Stimulated activated CD8-positive, alpha-beta memory T cell treated with anti-CD3 and anti-CD28 coated beads, Interleukin-2, amount 100 ng/mL, for 1 hour (primary cell): ENCODE measurements around the gene ZBTB20.

ENCODE experiments used
- DNase-seq, 2 donors: peaks; one replicate each; pipeline ENCODE4 v3.0.0-alpha.2; 2020; ENCODE audit warnings: low read depth in 2 of 2

ZBTB20 gene

DNA sequence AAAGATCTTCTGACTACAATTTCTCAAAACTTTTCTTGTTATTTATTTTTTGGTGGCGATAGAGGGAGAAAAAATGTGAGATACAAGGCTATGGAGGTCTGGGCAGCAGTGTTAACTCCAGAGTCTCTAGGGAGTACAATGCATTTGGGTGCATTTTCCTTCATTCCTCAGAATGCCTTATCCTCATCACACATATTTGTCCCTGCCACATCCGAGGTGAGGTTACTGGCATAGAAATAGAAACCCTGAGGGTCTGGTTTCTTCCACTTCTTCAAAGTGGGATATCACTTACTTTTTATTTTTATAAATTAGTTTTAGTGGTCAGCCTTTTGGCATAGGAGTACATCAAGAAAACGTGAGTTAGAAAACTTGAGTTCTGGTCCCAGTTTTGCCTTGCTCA is 702.9 kb downstream of the ZBTB20 start:
- DNase-seq: no peak

DNA sequence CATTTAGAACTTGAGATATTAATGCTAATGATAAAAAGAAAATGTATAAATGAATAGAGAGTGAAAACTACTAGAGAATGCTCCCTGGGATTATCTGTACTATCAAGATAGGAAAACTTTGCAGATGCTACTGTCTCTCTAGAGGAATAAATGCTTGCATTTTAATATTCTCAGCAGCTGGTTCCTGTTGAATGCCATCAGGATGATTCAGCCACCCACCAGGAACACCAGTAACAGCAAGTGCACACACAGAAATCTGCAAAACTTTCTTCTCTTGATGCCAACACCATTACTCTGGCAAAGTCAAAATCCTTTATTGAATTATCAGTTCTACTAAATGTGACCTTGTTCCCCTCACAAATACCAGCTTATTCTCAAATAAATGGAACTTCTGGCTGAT is 704.8 kb downstream of the ZBTB20 start:
- no peak for DNase-seq

DNA sequence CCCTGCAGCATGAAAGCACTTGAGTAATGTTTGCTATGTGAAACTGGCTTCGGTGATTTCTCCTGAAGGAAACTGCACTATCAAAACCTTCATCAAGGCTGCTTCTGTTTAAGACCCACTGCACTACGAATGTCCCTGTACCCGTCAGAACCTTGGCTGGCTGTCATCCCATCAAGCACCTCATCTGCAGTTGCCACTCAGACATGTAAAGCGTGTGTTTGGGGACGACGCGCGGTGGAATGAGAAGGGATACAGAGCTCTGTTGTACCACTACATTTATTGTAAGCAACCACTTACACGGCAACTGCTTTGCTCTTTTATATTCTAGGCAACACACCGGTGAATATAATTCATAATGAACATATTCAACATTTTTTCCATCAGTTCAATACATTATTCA is 705.7 kb downstream of the ZBTB20 start:
- no peak for DNase-seq

- DNase-seq: no peak
These were observed 706.4 kb downstream of the ZBTB20 start for GRCh38 chr3:114440700-114441099.

GRCh38 chr3:114439284-114439683 is 707.8 kb downstream of the ZBTB20 start:
- DNase-seq: no peak

- no peak for DNase-seq
These were observed 709.2 kb downstream of the ZBTB20 start for GRCh38 chr3:114437897-114438296.

DNA sequence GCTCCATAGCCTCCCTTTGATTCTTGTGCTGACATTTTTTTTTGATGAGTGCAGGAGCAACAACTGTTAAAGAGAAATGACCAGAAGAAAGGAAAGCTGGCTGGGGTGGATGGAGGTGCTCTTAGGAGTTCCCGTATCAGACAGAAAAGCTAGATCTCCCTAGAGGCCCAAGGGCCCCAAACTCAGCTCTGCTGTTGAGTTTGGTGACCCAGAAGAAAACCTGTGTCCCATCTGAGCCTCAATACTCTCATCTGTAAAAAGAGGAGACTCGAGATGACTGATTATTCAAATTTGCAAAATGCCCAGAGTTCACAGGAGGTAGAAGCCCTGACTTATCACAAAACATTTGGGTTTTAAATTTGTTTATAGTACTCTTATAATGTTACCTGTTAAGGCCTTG is 710.9 kb downstream of the ZBTB20 start:
- no peak for DNase-seq

- DNase-seq: no peak
These were observed 711.5 kb downstream of the ZBTB20 start for GRCh38 chr3:114435386-114436115.

DNA sequence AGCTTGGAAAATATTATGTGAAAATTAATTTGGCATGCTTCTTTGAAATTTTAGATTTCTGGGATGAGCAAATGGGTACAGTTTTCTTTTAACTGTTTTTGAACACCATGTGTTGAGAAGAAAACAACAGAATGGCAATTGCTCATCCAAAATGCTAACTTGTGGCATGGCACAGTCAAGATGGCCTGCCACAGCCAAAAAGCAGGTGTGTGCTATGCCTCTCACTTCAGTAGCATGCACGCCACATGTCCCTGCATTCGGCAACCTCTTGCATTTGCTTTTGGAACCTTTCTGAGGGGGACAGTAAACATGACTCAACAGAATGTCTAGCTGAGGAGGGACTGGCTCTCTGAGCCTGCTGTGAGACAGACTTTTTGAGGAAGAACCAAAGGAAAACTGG is 714.8 kb downstream of the ZBTB20 start:
- no peak for DNase-seq

DNA sequence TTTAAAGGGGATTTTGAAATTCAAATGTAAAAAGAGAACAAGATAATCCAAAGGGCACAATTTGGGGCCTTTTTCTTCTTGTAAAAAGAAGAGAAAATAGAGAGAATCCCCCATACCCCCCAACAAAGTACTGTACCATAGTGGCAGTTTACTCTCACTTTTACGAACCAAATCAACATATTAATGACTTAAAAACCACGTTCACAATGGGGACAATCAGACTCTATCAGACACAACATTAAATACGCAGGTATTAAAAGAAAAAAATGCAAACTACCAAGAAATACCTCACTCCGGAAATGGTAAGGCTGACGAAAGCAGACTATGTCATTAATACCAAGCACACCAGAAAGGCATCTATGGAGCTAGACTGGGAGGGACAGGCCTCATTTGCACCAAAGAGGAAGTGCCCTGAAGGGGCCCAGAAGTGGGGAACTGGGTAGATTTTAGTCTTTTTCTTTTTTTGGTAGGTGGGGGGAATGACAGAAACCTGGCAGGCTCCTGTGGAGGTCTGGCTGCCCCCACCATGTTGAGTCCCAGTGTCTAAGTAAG is 719.0 kb downstream of the ZBTB20 start:
- DNase-seq: no peak

GRCh38 chr3:114427285-114428043 is 719.6 kb downstream of the ZBTB20 start:
- DNase-seq: no peak

DNA sequence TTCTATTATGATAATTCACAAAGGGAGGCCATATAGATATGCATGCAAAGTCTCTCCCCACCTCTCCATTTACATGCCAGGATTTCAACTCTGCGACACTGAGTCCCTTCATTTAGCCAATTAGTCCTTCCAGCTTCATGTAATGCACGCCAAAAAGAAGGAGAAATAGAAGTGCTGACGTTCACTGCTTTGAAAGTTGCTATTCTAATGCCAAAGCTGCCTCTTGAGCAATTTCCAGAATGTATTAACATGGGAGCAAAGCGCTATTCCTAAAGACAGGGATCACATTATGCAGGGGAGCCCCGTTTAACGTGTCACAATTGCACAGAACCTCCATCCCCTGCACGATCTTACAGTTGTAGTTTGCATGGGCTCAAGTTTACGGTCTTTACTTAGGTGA is 722.8 kb downstream of the ZBTB20 start:
- DNase-seq: no peak

DNA sequence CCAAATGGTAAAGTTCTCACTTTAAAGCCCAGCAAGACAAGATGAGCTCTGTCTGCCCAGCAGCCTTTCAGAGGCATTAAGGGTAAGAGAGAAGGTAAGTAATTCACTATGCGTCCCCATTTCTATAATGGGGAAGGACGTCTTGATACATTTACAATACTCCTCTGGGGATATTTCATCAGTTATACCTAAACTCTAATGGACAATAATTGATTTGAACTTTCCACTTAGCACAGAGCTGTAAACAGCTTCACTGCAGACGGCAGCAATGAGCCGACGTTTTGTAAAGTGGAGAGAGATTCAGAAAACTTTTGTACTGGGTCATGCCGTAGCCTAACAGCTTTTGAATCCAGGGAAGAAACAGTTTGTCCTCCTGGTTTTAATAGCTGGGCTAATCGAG is 725.9 kb downstream of the ZBTB20 start:
- no peak for DNase-seq

- DNase-seq: no peak
These were observed 727.0 kb downstream of the ZBTB20 start for GRCh38 chr3:114420072-114420471.

GRCh38 chr3:114418724-114419543 is 728.2 kb downstream of the ZBTB20 start:
- no peak for DNase-seq

GRCh38 chr3:114418107-114418506 is 729.0 kb downstream of the ZBTB20 start:
- DNase-seq: no peak

GRCh38 chr3:114417675-114418074 is 729.4 kb downstream of the ZBTB20 start:
- DNase-seq: no peak

DNA sequence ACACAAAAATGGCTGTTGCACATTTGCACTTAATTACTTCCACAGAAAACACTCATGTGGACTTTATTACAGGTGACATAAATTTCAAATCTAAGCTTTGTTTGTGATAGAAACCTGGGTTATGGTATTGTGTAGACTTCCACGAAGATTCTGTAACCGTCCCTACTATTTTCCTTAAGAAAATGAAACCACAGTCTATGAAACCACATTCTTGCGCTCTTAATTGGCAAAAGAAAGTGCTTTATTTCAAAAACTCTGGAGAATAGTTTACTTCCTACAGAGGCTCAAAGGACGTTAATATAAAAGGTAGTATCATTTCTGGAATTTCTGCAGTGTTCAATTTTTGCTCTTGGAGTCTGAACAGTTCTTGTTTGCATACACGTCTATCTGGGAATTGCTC is 729.8 kb downstream of the ZBTB20 start:
- no peak for DNase-seq

DNA sequence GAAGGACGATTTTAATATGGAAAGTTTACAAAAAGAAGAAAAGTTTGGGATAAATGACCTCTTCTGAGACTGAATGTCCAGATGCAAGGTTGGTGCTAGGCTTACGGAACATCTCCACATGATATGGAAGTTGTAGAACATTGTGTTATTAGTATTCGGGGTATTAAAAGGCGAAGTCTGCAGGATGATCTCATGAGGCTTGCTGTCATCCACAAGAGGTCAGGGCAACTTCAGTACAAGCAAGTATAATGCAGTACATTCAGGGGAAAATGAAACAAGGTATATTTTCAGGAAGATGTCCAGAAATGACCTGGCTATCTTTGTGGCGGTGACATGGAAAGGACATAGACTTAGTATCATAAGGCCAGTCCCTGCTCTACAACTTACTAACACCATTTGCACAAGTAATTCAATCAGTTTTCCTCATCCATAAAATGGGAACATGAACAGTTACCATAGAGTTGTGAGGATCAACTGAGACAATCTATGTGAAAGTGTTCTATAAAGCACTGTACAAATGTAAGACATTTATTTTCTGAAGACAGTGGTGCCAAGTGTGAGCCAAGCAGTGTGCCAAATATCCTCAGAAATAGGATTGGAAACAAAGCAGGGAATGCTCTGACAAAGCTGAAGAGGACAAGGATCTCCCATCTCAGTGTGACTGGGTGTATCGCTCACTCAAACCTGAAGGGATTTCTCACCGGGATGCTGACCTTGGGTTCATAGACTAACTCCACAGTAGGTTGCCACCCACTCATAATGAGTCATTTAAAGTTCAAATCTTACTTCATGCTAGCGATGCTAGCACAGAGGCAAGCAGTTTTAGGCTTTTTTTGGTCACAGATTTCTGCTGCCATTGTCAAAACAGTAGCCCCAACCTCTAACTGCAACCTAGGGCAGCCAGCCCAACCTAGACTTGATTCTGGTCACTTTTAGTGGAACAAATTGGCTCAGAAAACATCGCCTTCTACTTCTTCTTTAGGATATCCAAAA is 735.0 kb downstream of the ZBTB20 start:
- DNase-seq: no peak

GRCh38 chr3:114411190-114411668 is 735.9 kb downstream of the ZBTB20 start:
- DNase-seq: no peak
